ENCODE data around the gene LEKR1.

GRCh38 chr3:156818890-156819289 lies 7.3 kb upstream of the LEKR1 start:
- TF ChIP-seq REST (IDR thresholded peaks at IDR 0.05; ENCODE audit: insufficient read depth in 1 of 2, low read depth in 2 of 2, low read length in 2 of 2) (no peak), TAF1 (IDR thresholded peaks at IDR 0.05; ENCODE audit: borderline replicate concordance, insufficient read depth, low read length) (no peak), SIN3A (IDR thresholded peaks at IDR 0.05; ENCODE audit: borderline replicate concordance, insufficient read depth, low read length) (no peak)

Data from PFSK-1 (cell line).